GOT3 (cell line): Measurements from ENCODE around the gene KRTAP5-10.
"Not testable (repeated sequence)": the region's sequence is repeated elsewhere in the genome, so short reads cannot be mapped to it uniquely, and the experiment has no call there.

ENCODE experiments used
- DNase-seq: peaks from one replicate; lab custom pipeline; 2025; ENCODE audit warnings: mixed read lengths; lab: John Stamatoyannopoulos, UW

Gene KRTAP5-10

GRCh38 chr11:71611218-71611910 lies 46.0 kb downstream of the KRTAP5-10 start:
- DNase-seq: not testable (repeated sequence)

GRCh38 chr11:71613931-71614330 lies 48.6 kb downstream of the KRTAP5-10 start:
- DNase-seq: not testable (repeated sequence)

GRCh38 chr11:71614366-71614917 lies 49.1 kb downstream of the KRTAP5-10 start:
- DNase-seq: not testable (repeated sequence)

GRCh38 chr11:71615003-71615402 lies 49.6 kb downstream of the KRTAP5-10 start:
- DNase-seq: not testable (repeated sequence)
